Left ventricle myocardium superior (tissue), 1 donor: ENCODE measurements around the gene EIF5A2. TPM values are rescaled to one million over a fixed set of nuclear protein-coding genes. Genes with fewer than 3 reads are reported as not detected.
"Not testable (repeated sequence)": the region's sequence is repeated elsewhere in the genome, so short reads cannot be mapped to it uniquely, and the experiment has no call there.

Experiments used
- ATAC-seq: fragments of 200-7000 bp; cut with Tn5 transposase; one replicate; pipeline ENCODE4 v1.9.1; 2020; ENCODE audit warnings: mild to moderate bottlenecking, moderate library complexity
- DNase-seq: peaks from one replicate; pipeline ENCODE4 v3.0.0-alpha.2; 2020
- intact Hi-C: fragments of 100-400 bp; cut with micrococcal nuclease; formaldehyde crosslinking; loops from one replicate; pipeline ENCODE4 v1.11.0; 2022
- total RNA-seq: library from RNA; stranded (reverse); fragmentation: NEBNext Ultra II Directional; extraction: Animal tissue kit (Norgen Biotek cat#: 25700); gene quantifications from one replicate; pipeline ENCODE4 v1.2.1, GENCODE V29; 2021
- donor health status: DM: no; HTN: yes; CAD: no; lungs with severe emphysema.

EIF5A2 gene
- total RNA-seq, 1 donor from 2014 or later = 10.2 TPM

GRCh38 chr3:170899455-170899854 lies 9.0 kb downstream of the EIF5A2 start:
- ATAC-seq (no peak), DNase-seq (no peak)
- intact Hi-C loops = no loop called here

- ATAC-seq = no peak
- DNase-seq = no peak
- intact Hi-C loops = no loop called here
Measured at GRCh38 chr3:170897978-170898377, 10.5 kb downstream of the EIF5A2 start.

GRCh38 chr3:170897199-170897598 lies 11.2 kb downstream of the EIF5A2 start:
- ATAC-seq, intact Hi-C loops, DNase-seq: not testable (repeated sequence)

GRCh38 chr3:170896781-170897180 lies 11.7 kb downstream of the EIF5A2 start:
- no peak for ATAC-seq
- intact Hi-C loops = no loop called here
- DNase-seq = no peak

- DNase-seq, ATAC-seq, intact Hi-C loops: not testable (repeated sequence)
Measured at GRCh38 chr3:170896333-170896732, 12.1 kb downstream of the EIF5A2 start.

- no peak for ATAC-seq
- DNase-seq = no peak
- intact Hi-C loops = no loop called here
Measured at GRCh38 chr3:170893895-170894294, 14.5 kb downstream of the EIF5A2 start.

GRCh38 chr3:170889630-170890029 lies 18.8 kb downstream of the EIF5A2 start:
- ATAC-seq = no peak
- intact Hi-C loops = no loop called here
- no peak for DNase-seq

GRCh38 chr3:170889132-170889531 lies 19.3 kb downstream of the EIF5A2 start:
- intact Hi-C loops = no loop called here
- ATAC-seq = no peak

GRCh38 chr3:170884109-170884930 lies 24.1 kb downstream of the EIF5A2 start:
- DNase-seq, ATAC-seq, intact Hi-C loops: not testable (repeated sequence)

More at GRCh38 chr3:170889132-170889531, 19.3 kb downstream of the EIF5A2 start:
- no peak for DNase-seq

- intact Hi-C loops, ATAC-seq, DNase-seq: not testable (repeated sequence)
Measured at GRCh38 chr3:170878688-170879087, 29.7 kb downstream of the EIF5A2 start.

- intact Hi-C loops = not testable (repeated sequence)
Measured at GRCh38 chr3:170877311-170877710, 31.1 kb downstream of the EIF5A2 start.

GRCh38 chr3:170876537-170876936 lies 31.9 kb downstream of the EIF5A2 start:
- DNase-seq = no peak
- intact Hi-C loops = no loop called here
- no peak for ATAC-seq

More at GRCh38 chr3:170877311-170877710, 31.1 kb downstream of the EIF5A2 start:
- ATAC-seq, DNase-seq: not testable (repeated sequence)

GRCh38 chr3:170869645-170870593 lies 38.5 kb downstream of the EIF5A2 start, which contains the start of gene RPL22L1:
RPL22L1 (minus strand) TSS chr3:170870195; CDS start chr3:170870167, 28 bp downstream.
- ATAC-seq = peak; percentile 99
- intact Hi-C loops = no loop called here
- DNase-seq = peak; percentile 96

- intact Hi-C loops = no loop called here
- DNase-seq = no peak
- no peak for ATAC-seq
Measured at GRCh38 chr3:170869239-170869590, 39.2 kb downstream of the EIF5A2 start.

GRCh38 chr3:170868577-170869238 lies 39.7 kb downstream of the EIF5A2 start:
- ATAC-seq = no peak
- intact Hi-C loops = no loop called here

GRCh38 chr3:170867143-170867937 lies 41.1 kb downstream of the EIF5A2 start:
- no peak for DNase-seq
- intact Hi-C loops = no loop called here
- ATAC-seq = no peak

More at GRCh38 chr3:170868577-170869238, 39.7 kb downstream of the EIF5A2 start:
- DNase-seq = no peak

- DNase-seq (no peak), ATAC-seq (no peak)
- intact Hi-C loops = no loop called here
Measured at GRCh38 chr3:170866499-170866898, 41.9 kb downstream of the EIF5A2 start.
